Measurements from ENCODE around the gene BOLL. TPM values are rescaled to one million over a fixed set of nuclear protein-coding genes. Genes with fewer than 3 reads are reported as not detected.

BOLL gene
- total RNA-seq, 1 experiment from 2014 or later = not detected

DNA sequence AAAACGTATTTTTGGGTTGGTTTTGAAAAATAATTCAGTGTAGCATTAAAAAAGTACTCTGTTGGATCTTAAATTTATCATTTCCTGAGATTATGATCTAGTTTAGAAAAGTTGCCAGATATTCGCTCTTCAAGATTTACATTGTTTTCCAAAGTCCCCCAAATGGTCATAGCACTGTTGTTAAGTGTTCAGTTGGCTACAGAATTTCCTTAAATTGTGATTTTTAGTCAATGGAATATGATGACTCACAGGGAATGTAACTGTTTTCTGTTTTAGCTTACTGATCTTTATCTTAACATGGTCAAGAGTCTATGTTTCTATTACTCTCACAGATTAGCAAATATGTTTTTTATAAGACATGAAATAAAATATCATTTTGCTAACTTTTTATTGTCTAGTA lies 42.5 kb upstream of the BOLL start:
- Histone ChIP-seq H3K9me2 (ENCODE audit: insufficient read depth) (no peaks in the 10 kb centered on the region), H3K9me3 (ENCODE audit: insufficient read depth, low read depth) (no peaks in the 10 kb centered on the region), H3K27ac (no peak overlapping the region), H2AFZ (no peak overlapping the region), H3F3A (ENCODE audit: insufficient read depth, low read depth) (no peaks in the 10 kb centered on the region), H3K4me2 (no peak overlapping the region), H3K27me3 (ENCODE audit: insufficient read depth, low read depth) (no peaks in the 10 kb centered on the region), H3K4me3 (no peak overlapping the region), H3K79me2 (ENCODE audit: low read depth) (no peaks in the 10 kb centered on the region), H3K4me1 (replicated peaks; ENCODE audit: insufficient read depth) (no peaks in the 10 kb centered on the region), H3K36me3 (ENCODE audit: low read depth) (no peaks in the 10 kb centered on the region), H4K20me1 (ENCODE audit: insufficient read depth) (no peaks in the 10 kb centered on the region)
- CTCF ChIA-PET = no interaction called here
- BruUV-seq (replicated peaks) = no TSS peak
- POLR2A ChIA-PET (ENCODE audit: unreplicated experiment) = no interaction called here
- intact Hi-C loops (cut with micrococcal nuclease; ENCODE audit: unreplicated experiment) = no loop called here
- DNase-seq = no peak
- TF ChIP-seq, protein P1, sequence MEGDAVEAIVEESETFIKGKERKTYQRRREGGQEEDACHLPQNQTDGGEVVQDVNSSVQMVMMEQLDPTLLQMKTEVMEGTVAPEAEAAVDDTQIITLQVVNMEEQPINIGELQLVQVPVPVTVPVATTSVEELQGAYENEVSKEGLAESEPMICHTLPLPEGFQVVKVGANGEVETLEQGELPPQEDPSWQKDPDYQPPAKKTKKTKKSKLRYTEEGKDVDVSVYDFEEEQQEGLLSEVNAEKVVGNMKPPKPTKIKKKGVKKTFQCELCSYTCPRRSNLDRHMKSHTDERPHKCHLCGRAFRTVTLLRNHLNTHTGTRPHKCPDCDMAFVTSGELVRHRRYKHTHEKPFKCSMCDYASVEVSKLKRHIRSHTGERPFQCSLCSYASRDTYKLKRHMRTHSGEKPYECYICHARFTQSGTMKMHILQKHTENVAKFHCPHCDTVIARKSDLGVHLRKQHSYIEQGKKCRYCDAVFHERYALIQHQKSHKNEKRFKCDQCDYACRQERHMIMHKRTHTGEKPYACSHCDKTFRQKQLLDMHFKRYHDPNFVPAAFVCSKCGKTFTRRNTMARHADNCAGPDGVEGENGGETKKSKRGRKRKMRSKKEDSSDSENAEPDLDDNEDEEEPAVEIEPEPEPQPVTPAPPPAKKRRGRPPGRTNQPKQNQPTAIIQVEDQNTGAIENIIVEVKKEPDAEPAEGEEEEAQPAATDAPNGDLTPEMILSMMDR (conservative IDR thresholded peaks at IDR 0.05) = no peak

DNA sequence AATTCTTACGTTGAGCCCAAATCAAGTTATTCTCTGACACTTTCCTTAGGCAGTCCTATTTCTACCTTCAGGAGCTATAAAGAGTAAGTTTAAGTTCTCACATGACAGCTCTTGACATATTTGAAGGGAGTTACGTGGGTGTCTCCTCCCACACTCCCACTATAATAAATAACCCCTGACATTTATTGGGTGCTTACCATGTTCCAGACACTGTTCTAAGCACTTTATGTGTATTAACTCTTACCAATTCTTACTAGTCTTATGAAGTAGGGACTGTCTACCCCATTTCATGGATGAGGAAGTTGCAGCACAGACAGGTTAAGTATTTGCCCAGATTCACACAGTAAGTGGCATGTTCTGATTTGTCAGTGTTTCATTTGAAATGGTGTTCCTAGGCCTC lies 37.2 kb upstream of the BOLL start:
- H3F3A ChIP-seq (ENCODE audit: insufficient read depth, low read depth) = no peaks in the 10 kb centered on the region
- no peak for DNase-seq
- H4K20me1 ChIP-seq (ENCODE audit: insufficient read depth) = no peaks in the 10 kb centered on the region
- BruUV-seq (replicated peaks) = no TSS peak
- H3K9me2 ChIP-seq (ENCODE audit: insufficient read depth) = no peaks in the 10 kb centered on the region; the same call in 1 of the 2 replicates
- CTCF ChIA-PET = no interaction called here
- POLR2A ChIA-PET (ENCODE audit: unreplicated experiment) = no interaction called here
- H3K36me3 ChIP-seq (ENCODE audit: low read depth) = no peaks in the 10 kb centered on the region
- no peak overlapping the region for H3K4me2 ChIP-seq
- H3K9me3 ChIP-seq (ENCODE audit: insufficient read depth, low read depth) = no peaks in the 10 kb centered on the region
- intact Hi-C loops (cut with micrococcal nuclease; ENCODE audit: unreplicated experiment) = no loop called here
- H3K4me1 ChIP-seq (replicated peaks; ENCODE audit: insufficient read depth) = no peaks in the 10 kb centered on the region
- no peaks in the 10 kb centered on the region for H3K27me3 ChIP-seq (ENCODE audit: insufficient read depth, low read depth)
- no peak overlapping the region for H3K4me3 ChIP-seq
- TF ChIP-seq, protein P1 (conservative IDR thresholded peaks at IDR 0.05) = no peak
- no peak for TF ChIP-seq EZH2 (IDR thresholded peaks at IDR 0.05; ENCODE audit: low read depth)
- no peaks in the 10 kb centered on the region for H3K79me2 ChIP-seq (ENCODE audit: low read depth)
- no peak overlapping the region for H2AFZ ChIP-seq
- H3K27ac ChIP-seq = no peak overlapping the region

DNA sequence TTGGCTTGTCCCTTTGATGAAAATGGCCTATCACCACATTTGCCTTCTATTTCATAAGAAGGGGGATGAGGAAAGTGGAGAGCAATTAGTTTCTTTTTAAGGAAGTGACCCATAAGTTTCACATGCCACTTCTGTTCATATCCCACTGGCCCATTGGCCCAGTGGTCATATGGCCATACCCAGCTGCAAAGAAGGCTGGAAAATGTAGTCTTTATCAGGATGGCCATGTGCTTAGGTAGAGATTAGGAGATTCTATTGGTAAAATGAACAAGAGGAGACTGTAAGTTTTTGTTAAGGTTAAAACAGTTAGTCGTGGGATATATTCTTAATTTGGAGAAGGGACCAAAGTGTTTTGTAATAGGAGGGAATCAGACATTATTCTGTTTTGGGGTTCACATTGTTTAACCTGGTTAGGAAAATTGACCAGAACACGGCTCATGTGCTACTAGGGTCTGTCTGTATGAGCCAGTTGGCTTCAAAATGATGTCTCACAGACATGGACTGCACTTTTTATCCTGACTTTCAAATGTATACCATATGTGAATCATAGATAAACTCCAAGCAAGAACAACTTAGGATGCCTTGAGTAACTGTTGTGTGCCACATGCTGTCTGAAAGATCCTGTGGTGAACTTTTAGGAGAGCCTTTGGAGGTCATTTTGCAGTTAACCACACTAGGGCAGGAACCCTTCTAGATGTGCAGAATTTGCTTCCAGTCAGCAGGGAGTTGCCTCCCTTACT lies 36.6 kb upstream of the BOLL start:
- no peak overlapping the region for H3K4me2 ChIP-seq
- no peaks in the 10 kb centered on the region for H3K4me1 ChIP-seq (replicated peaks; ENCODE audit: insufficient read depth)
- no peaks in the 10 kb centered on the region for H3F3A ChIP-seq (ENCODE audit: insufficient read depth, low read depth)
- no peaks in the 10 kb centered on the region for H3K9me3 ChIP-seq (ENCODE audit: insufficient read depth, low read depth)
- no peak overlapping the region for H2AFZ ChIP-seq
- no peak overlapping the region for H3K27ac ChIP-seq
- DNase-seq = no peak
- intact Hi-C loops (cut with micrococcal nuclease; ENCODE audit: unreplicated experiment) = no loop called here
- H3K36me3 ChIP-seq (ENCODE audit: low read depth) = no peaks in the 10 kb centered on the region
- CTCF ChIA-PET = no interaction called here
- POLR2A ChIA-PET (ENCODE audit: unreplicated experiment) = no interaction called here
- no TSS peak for BruUV-seq (replicated peaks)
- TF ChIP-seq, protein P1 (conservative IDR thresholded peaks at IDR 0.05) = no peak
- no peak for TF ChIP-seq EZH2 (IDR thresholded peaks at IDR 0.05; ENCODE audit: low read depth)
- no peaks in the 10 kb centered on the region; the same call in 1 of the 2 replicates for H3K9me2 ChIP-seq (ENCODE audit: insufficient read depth)
- no peaks in the 10 kb centered on the region for H3K27me3 ChIP-seq (ENCODE audit: insufficient read depth, low read depth)
- no peaks in the 10 kb centered on the region for H3K79me2 ChIP-seq (ENCODE audit: low read depth)
- no peaks in the 10 kb centered on the region for H4K20me1 ChIP-seq (ENCODE audit: insufficient read depth)
- H3K4me3 ChIP-seq = no peak overlapping the region

All from PC-9 (cell line).